Fibroblast of lung (primary cell): Measurements from ENCODE around the gene PRPF8. TPM values are rescaled to one million over a fixed set of nuclear protein-coding genes. Genes with fewer than 3 reads are reported as not detected.

Experiments
- DNase-seq, 2 donors: peaks; one replicate each; pipeline versions ENCODE4 v3.0.0 to v3.0.0-alpha.2; 2010; ENCODE audit warnings: low read depth in 2 of 2
- H2AFZ ChIP-seq: 2 replicates; pipeline ENCODE4 v1.5.1; 2012; ENCODE audit warnings: low read length, control low read depth, inconsistent platforms
- H3K27ac ChIP-seq: 2 replicates; pipeline ENCODE4 v1.5.1; 2011; ENCODE audit warnings: low read length, control low read depth; ENCODE audit not compliant: insufficient read depth
- H3K27me3 ChIP-seq: 2 replicates; pipeline ENCODE4 v1.5.1; 2011; ENCODE audit warnings: mild to moderate bottlenecking, low read length; ENCODE audit not compliant: control insufficient read depth, insufficient read depth
- H3K36me3 ChIP-seq: 2 replicates; pipeline ENCODE4 v1.5.1; 2011; ENCODE audit warnings: low read length; ENCODE audit not compliant: control insufficient read depth, insufficient read depth
- H3K4me1 ChIP-seq: 2 replicates; pipeline ENCODE4 v1.5.1; 2011; ENCODE audit warnings: low read length; ENCODE audit not compliant: control insufficient read depth, insufficient read depth; ENCODE audit errors: extremely low read depth
- H3K4me2 ChIP-seq: 2 replicates; pipeline ENCODE4 v1.5.1; 2011; ENCODE audit warnings: low read length, control low read depth; ENCODE audit not compliant: insufficient read depth; ENCODE audit errors: extremely low read depth
- H3K4me3 ChIP-seq, 4 experiments: fragments of 200-600 bp in 1 of 4; sonication (generic) in 1 of 4; replicated peaks in 1 of 4; 2 replicates each; pipeline ENCODE4 v1.5.1; 2011 to 2016; ENCODE audit warnings: low read length in 4 of 4, low read depth in 3 of 4, mild to moderate bottlenecking in 3 of 4, control low read depth in 2 of 4, inconsistent platforms in 1 of 4, mixed read lengths in 1 of 4; ENCODE audit not compliant: insufficient read depth in 1 of 4; ENCODE audit errors: control extremely low read depth in 1 of 4
- H3K79me2 ChIP-seq: 2 replicates; pipeline ENCODE4 v1.5.1; 2012; ENCODE audit warnings: mild to moderate bottlenecking, low read length, inconsistent platforms; ENCODE audit not compliant: control insufficient read depth, insufficient read depth
- H3K9ac ChIP-seq: 2 replicates; pipeline ENCODE4 v1.5.1; 2011; ENCODE audit warnings: mild to moderate bottlenecking, low read length, control low read depth; ENCODE audit not compliant: insufficient read depth
- H3K9me3 ChIP-seq: 2 replicates; pipeline ENCODE4 v1.5.1; 2012; ENCODE audit warnings: low read depth, low read length; ENCODE audit not compliant: control insufficient read depth, insufficient read depth
- H4K20me1 ChIP-seq: 2 replicates; pipeline ENCODE4 v1.5.1; 2011; ENCODE audit warnings: low read length; ENCODE audit not compliant: control insufficient read depth, insufficient read depth; ENCODE audit errors: extremely low read depth
- CTCF ChIP-seq, 2 donors: IDR thresholded peaks in 1 of 2; conservative IDR thresholded peaks in 1 of 2; 1 replicate in 1 of 2; 2 replicates in 1 of 2; pipeline ENCODE4 v1.5.1; 2011 to 2012; ENCODE audit warnings: low read length in 2 of 2, control low read depth in 1 of 2, inconsistent platforms in 1 of 2, low read depth in 1 of 2, mild to moderate bottlenecking in 1 of 2
- EZH2 ChIP-seq: IDR thresholded peaks from 2 replicates; pipeline ENCODE4 v1.5.1; 2012; ENCODE audit warnings: low read length, control low read depth, mild to moderate bottlenecking; ENCODE audit errors: missing control alignments
- polyA plus RNA-seq, 2 donors: library from polyadenylated mRNA; depleted of rRNA in 1 of 2; stranded (reverse) in 1 of 2; unstranded in 1 of 2; fragments of >200 nt; gene quantifications; 2 replicates each; pipeline ENCODE4 v1.2.1, GENCODE V29; 2011 to 2012; ENCODE audit warnings: missing spikeins in 1 of 2
- total RNA-seq: library from RNA; depleted of rRNA; stranded (reverse); fragments of >200 nt; gene quantifications from 2 replicates; pipeline ENCODE4 v1.2.1, GENCODE V29; 2014

The PRPF8 gene
- total and polyA plus RNA-seq, 2 donors (not counting 1 experiment from before 2014, with no cell fraction given) = 88.9 to 122 TPM

GRCh38 chr17:1607971-1608320, 76.7 kb downstream of the PRPF8 start:
- no peak for DNase-seq

GRCh38 chr17:1606352-1606985, 78.2 kb downstream of the PRPF8 start:
- Histone ChIP-seq H3K4me2 (no peak overlapping the region), H3K27ac (no peak overlapping the region), H3K79me2 (no peaks in the 10 kb centered on the region), H3K4me3 (no peak overlapping the region), H3K36me3 (no peaks in the 10 kb centered on the region), H3K4me1 (no peaks in the 10 kb centered on the region), H3K9ac (no peak overlapping the region), H2AFZ (no peak overlapping the region), H3K9me3 (no peaks in the 10 kb centered on the region), H4K20me1 (no peaks in the 10 kb centered on the region), H3K27me3 (no peaks in the 10 kb centered on the region)
- DNase-seq = no peak
- TF ChIP-seq CTCF (conservative IDR thresholded peaks at IDR 0.05 in 1 of 2, IDR thresholded peaks at IDR 0.05 in 1 of 2; ENCODE audit: low read depth in 1 of 2, low read length in 2 of 2) (no peak), EZH2 (no peak)

More at GRCh38 chr17:1607971-1608320, 76.7 kb downstream of the PRPF8 start:
- TF ChIP-seq CTCF (conservative IDR thresholded peaks at IDR 0.05 in 1 of 2, IDR thresholded peaks at IDR 0.05 in 1 of 2; ENCODE audit: low read depth in 1 of 2, low read length in 2 of 2) (no peak), EZH2 (no peak)
- Histone ChIP-seq H3K27me3 (no peaks in the 10 kb centered on the region), H2AFZ (no peak overlapping the region), H3K27ac (no peak overlapping the region), H4K20me1 (no peaks in the 10 kb centered on the region), H3K79me2 (no peaks in the 10 kb centered on the region), H3K4me2 (no peak overlapping the region), H3K4me3 (no peak overlapping the region), H3K36me3 (no peaks in the 10 kb centered on the region), H3K9me3 (no peaks in the 10 kb centered on the region), H3K9ac (no peak overlapping the region), H3K4me1 (no peaks in the 10 kb centered on the region)

GRCh38 chr17:1605681-1606351, 78.9 kb downstream of the PRPF8 start:
- Histone ChIP-seq H3K4me2 (no peak overlapping the region), H3K9ac (no peak overlapping the region), H3K27ac (no peak overlapping the region), H3K9me3 (no peaks in the 10 kb centered on the region), H2AFZ (no peak overlapping the region), H3K27me3 (no peaks in the 10 kb centered on the region), H4K20me1 (no peaks in the 10 kb centered on the region), H3K36me3 (no peaks in the 10 kb centered on the region), H3K79me2 (no peaks in the 10 kb centered on the region), H3K4me1 (no peaks in the 10 kb centered on the region), H3K4me3 (no peak overlapping the region)
- no peak for DNase-seq
- TF ChIP-seq CTCF (conservative IDR thresholded peaks at IDR 0.05 in 1 of 2, IDR thresholded peaks at IDR 0.05 in 1 of 2; ENCODE audit: low read depth in 1 of 2, low read length in 2 of 2) (no peak), EZH2 (no peak)
